ENCODE measurements around the gene ARHGEF4. TPM values are rescaled to one million over a fixed set of nuclear protein-coding genes. Genes with fewer than 3 reads are reported as not detected.
"Not testable (repeated sequence)": the region's sequence is repeated elsewhere in the genome, so short reads cannot be mapped to it uniquely, and the experiment has no call there.

The ARHGEF4 gene
- polyA plus RNA-seq, 6 donors from 2014 or later = not detected

- DNase-seq = no peak
- Mint-ChIP-seq H3K4me3 (no peak overlapping the region), H3K4me1 (peaks cover 13 to 40% (median 24%) of the 10 kb centered on the region in 3 donors), H3K9me3 (no peaks in the 10 kb centered on the region), H3K36me3 (peaks cover 10 to 23% of the 10 kb centered on the region in 2 donors), H3K27ac (peak overlapping the region in 1 of 6 donors; percentile 58), H3K27me3 (no peaks in the 10 kb centered on the region)
- ATAC-seq (ENCODE audit: low read depth in 2 of 2) = no peak
Measured at GRCh38 chr2:131063501-131064283, 227.0 kb downstream of the ARHGEF4 start.

- DNase-seq (no peak), ATAC-seq (ENCODE audit: low read depth in 2 of 2) (no peak)
- Mint-ChIP-seq H3K36me3 (peaks cover 10 to 23% of the 10 kb centered on the region in 2 donors), H3K4me1 (peaks cover 13 to 34% (median 24%) of the 10 kb centered on the region in 3 donors), H3K27me3 (no peaks in the 10 kb centered on the region), H3K9me3 (no peaks in the 10 kb centered on the region), H3K27ac (peak overlapping the region in 1 of 6 donors; percentile 13), H3K4me3 (no peak overlapping the region)
Measured at GRCh38 chr2:131064589-131065512, 228.1 kb downstream of the ARHGEF4 start.

- H3K4me1 Mint-ChIP-seq = peaks cover 8 to 17% (median 16%) of the 10 kb centered on the region in 3 donors
- DNase-seq = no peak
- H3K36me3 Mint-ChIP-seq = peaks cover 10 to 17% of the 10 kb centered on the region in 2 donors
- H3K27me3 Mint-ChIP-seq = no peaks in the 10 kb centered on the region
- no peak overlapping the region for H3K4me3 Mint-ChIP-seq
- no peaks in the 10 kb centered on the region for H3K9me3 Mint-ChIP-seq
- H3K27ac Mint-ChIP-seq = peak overlapping the region in 2 of 6 donors; percentile 35 to 61
- no peak for ATAC-seq (ENCODE audit: low read depth in 2 of 2)
Measured at GRCh38 chr2:131067465-131068125, 230.9 kb downstream of the ARHGEF4 start.

GRCh38 chr2:131068172-131068571 is 231.5 kb downstream of the ARHGEF4 start:
- H3K4me3 Mint-ChIP-seq = not testable (repeated sequence)
- peaks cover 6 to 17% (median 16%) of the 10 kb centered on the region in 3 donors for H3K4me1 Mint-ChIP-seq

GRCh38 chr2:131075578-131075977 is 238.9 kb downstream of the ARHGEF4 start:
- peaks cover 2 to 22% (median 15%) of the 10 kb centered on the region in 3 donors for H3K4me1 Mint-ChIP-seq
- DNase-seq; H3K4me3 Mint-ChIP-seq; ATAC-seq (ENCODE audit: low read depth in 2 of 2); H3K27me3 Mint-ChIP-seq; H3K9me3 Mint-ChIP-seq; H3K27ac Mint-ChIP-seq: not testable (repeated sequence)
- peaks cover 20 to 25% of the 10 kb centered on the region in 2 donors for H3K36me3 Mint-ChIP-seq

More at GRCh38 chr2:131068172-131068571, 231.5 kb downstream of the ARHGEF4 start:
- Mint-ChIP-seq H3K27ac (peak overlapping the region in 1 of 6 donors; percentile 62), H3K36me3 (peaks cover 10 to 17% of the 10 kb centered on the region in 2 donors)
- not testable (repeated sequence) for H3K27me3 Mint-ChIP-seq; DNase-seq; ATAC-seq (ENCODE audit: low read depth in 2 of 2); H3K9me3 Mint-ChIP-seq

GRCh38 chr2:131076707-131077106 is 240.0 kb downstream of the ARHGEF4 start:
- H3K36me3 Mint-ChIP-seq = peaks cover 23 to 30% of the 10 kb centered on the region in 2 donors
- no peak overlapping the region for H3K27ac Mint-ChIP-seq
- H3K9me3 Mint-ChIP-seq = no peaks in the 10 kb centered on the region
- no peak overlapping the region for H3K4me3 Mint-ChIP-seq
- no peak for ATAC-seq (ENCODE audit: low read depth in 2 of 2)
- peaks cover 4 to 22% (median 17%) of the 10 kb centered on the region in 3 donors for H3K4me1 Mint-ChIP-seq
- no peaks in the 10 kb centered on the region for H3K27me3 Mint-ChIP-seq
- DNase-seq = no peak

- Mint-ChIP-seq H3K4me1 (peaks cover 6 to 28% (median 21%) of the 10 kb centered on the region in 3 donors), H3K36me3 (peaks cover 27 to 34% of the 10 kb centered on the region in 2 donors), H3K27me3 (no peaks in the 10 kb centered on the region), H3K9me3 (no peaks in the 10 kb centered on the region), H3K4me3 (no peak overlapping the region), H3K27ac (no peak overlapping the region)
- ATAC-seq (ENCODE audit: low read depth in 2 of 2) = no peak
- no peak for DNase-seq
Measured at GRCh38 chr2:131077182-131077846, 240.6 kb downstream of the ARHGEF4 start.

- no peaks in the 10 kb centered on the region for H3K9me3 Mint-ChIP-seq
- H3K27ac Mint-ChIP-seq = peak overlapping the region in 1 of 6 donors; percentile 71
- DNase-seq (no peak), ATAC-seq (ENCODE audit: low read depth in 2 of 2) (no peak)
- peaks cover 6 to 28% (median 21%) of the 10 kb centered on the region in 3 donors for H3K4me1 Mint-ChIP-seq
- H3K27me3 Mint-ChIP-seq = no peaks in the 10 kb centered on the region
- no peak overlapping the region for H3K4me3 Mint-ChIP-seq
- peaks cover 27 to 34% of the 10 kb centered on the region in 2 donors for H3K36me3 Mint-ChIP-seq
Measured at GRCh38 chr2:131077966-131078365, 241.3 kb downstream of the ARHGEF4 start.

- not testable (repeated sequence) for DNase-seq; H3K4me3 Mint-ChIP-seq; H3K9me3 Mint-ChIP-seq; H3K27ac Mint-ChIP-seq; ATAC-seq (ENCODE audit: low read depth in 2 of 2); H3K27me3 Mint-ChIP-seq
- Mint-ChIP-seq H3K36me3 (peaks cover 27 to 34% of the 10 kb centered on the region in 2 donors), H3K4me1 (peaks cover 13 to 28% (median 26%) of the 10 kb centered on the region in 3 donors)
Measured at GRCh38 chr2:131079931-131080330, 243.2 kb downstream of the ARHGEF4 start.

GRCh38 chr2:131081190-131081589 is 244.5 kb downstream of the ARHGEF4 start:
- no peaks in the 10 kb centered on the region for H3K27me3 Mint-ChIP-seq
- H3K27ac Mint-ChIP-seq = peak overlapping the region in 1 of 6 donors; percentile 4
- DNase-seq (no peak), ATAC-seq (ENCODE audit: low read depth in 2 of 2) (no peak)
- no peak overlapping the region for H3K4me3 Mint-ChIP-seq
- peaks cover 21 to 30% (median 24%) of the 10 kb centered on the region in 3 donors for H3K4me1 Mint-ChIP-seq
- H3K9me3 Mint-ChIP-seq = no peaks in the 10 kb centered on the region
- peaks cover 23 to 28% of the 10 kb centered on the region in 2 donors for H3K36me3 Mint-ChIP-seq

GRCh38 chr2:131085646-131086045 is 248.9 kb downstream of the ARHGEF4 start:
- no peak for ATAC-seq (ENCODE audit: low read depth in 2 of 2)
- no peaks in the 10 kb centered on the region for H3K27me3 Mint-ChIP-seq
- peaks cover 7 to 14% of the 10 kb centered on the region in 2 donors for H3K36me3 Mint-ChIP-seq
- H3K4me3 Mint-ChIP-seq = no peak overlapping the region
- H3K27ac Mint-ChIP-seq = peak overlapping the region in 1 of 6 donors; percentile 45
- peaks cover 14 to 55% (median 22%) of the 10 kb centered on the region in 3 donors for H3K4me1 Mint-ChIP-seq
- no peaks in the 10 kb centered on the region for H3K9me3 Mint-ChIP-seq
- DNase-seq = no peak

- DNase-seq (no peak), ATAC-seq (ENCODE audit: low read depth in 2 of 2) (peak in 1 of 2 donors; percentile 3)
- Mint-ChIP-seq H3K4me1 (peaks cover 11 to 38% (median 16%) of the 10 kb centered on the region in 3 donors), H3K9me3 (no peaks in the 10 kb centered on the region), H3K4me3 (peak overlapping the region; percentile 73 to 93 (median 84)), H3K27me3 (no peaks in the 10 kb centered on the region), H3K36me3 (no peaks in the 10 kb centered on the region), H3K27ac (peak overlapping the region; percentile 86 to 96 (median 92))
Measured at GRCh38 chr2:131092458-131093005, 255.8 kb downstream of the ARHGEF4 start.
